ENCODE results near the gene SULT2B1. TPM values are rescaled to one million over a fixed set of nuclear protein-coding genes. Genes with fewer than 3 reads are reported as not detected.

SULT2B1 gene
- total RNA-seq, 1 donor from 2014 or later, result 1.6 TPM

DNA sequence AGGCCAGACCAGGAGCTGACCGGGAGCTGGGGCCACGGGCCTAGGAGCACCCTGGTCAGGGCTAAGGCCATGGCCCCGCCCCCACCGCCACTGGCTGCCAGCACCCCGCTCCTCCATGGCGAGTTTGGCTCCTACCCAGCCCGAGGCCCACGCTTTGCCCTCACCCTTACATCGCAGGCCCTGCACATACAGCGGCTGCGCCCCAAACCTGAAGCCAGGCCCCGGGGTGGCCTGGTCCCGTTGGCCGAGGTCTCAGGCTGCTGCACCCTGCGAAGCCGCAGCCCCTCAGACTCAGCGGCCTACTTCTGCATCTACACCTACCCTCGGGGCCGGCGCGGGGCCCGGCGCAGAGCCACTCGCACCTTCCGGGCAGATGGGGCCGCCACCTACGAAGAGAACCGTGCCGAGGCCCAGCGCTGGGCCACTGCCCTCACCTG, 73.9 kb downstream of the SULT2B1 start:
- H3K9ac ChIP-seq, result no peak overlapping the region
- no peak overlapping the region for H3K4me3 ChIP-seq
- no peaks in the 10 kb centered on the region for H3K36me3 ChIP-seq
- peaks cover 28% of the 10 kb centered on the region for H3K79me2 ChIP-seq (ENCODE audit: low read depth)
- Mint-ChIP-seq H3K4me1 (peaks cover 44% of the 10 kb centered on the region), H3K4me3 (no peak overlapping the region), H3K9me3 (no peaks in the 10 kb centered on the region), H3K27ac (no peak overlapping the region), H3K27me3 (ENCODE audit: insufficient read depth, low read depth) (no peaks in the 10 kb centered on the region), H3K36me3 (peaks cover 2% of the 10 kb centered on the region)
- no peak for DNase-seq (ENCODE audit: low spot score)
- peak overlapping the region; percentile 93 for H3K4me2 ChIP-seq
- peaks cover 36% of the 10 kb centered on the region for H3F3A ChIP-seq (ENCODE audit: low read depth)
- H3K4me1 ChIP-seq, result peaks cover 14% of the 10 kb centered on the region
- H4K20me1 ChIP-seq (ENCODE audit: low read depth), result peaks cover 25% of the 10 kb centered on the region
- H3K27me3 ChIP-seq, result no peaks in the 10 kb centered on the region
- TF ChIP-seq, protein P1, sequence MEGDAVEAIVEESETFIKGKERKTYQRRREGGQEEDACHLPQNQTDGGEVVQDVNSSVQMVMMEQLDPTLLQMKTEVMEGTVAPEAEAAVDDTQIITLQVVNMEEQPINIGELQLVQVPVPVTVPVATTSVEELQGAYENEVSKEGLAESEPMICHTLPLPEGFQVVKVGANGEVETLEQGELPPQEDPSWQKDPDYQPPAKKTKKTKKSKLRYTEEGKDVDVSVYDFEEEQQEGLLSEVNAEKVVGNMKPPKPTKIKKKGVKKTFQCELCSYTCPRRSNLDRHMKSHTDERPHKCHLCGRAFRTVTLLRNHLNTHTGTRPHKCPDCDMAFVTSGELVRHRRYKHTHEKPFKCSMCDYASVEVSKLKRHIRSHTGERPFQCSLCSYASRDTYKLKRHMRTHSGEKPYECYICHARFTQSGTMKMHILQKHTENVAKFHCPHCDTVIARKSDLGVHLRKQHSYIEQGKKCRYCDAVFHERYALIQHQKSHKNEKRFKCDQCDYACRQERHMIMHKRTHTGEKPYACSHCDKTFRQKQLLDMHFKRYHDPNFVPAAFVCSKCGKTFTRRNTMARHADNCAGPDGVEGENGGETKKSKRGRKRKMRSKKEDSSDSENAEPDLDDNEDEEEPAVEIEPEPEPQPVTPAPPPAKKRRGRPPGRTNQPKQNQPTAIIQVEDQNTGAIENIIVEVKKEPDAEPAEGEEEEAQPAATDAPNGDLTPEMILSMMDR (IDR thresholded peaks at IDR 0.05), result no peak
- TF ChIP-seq EZH2 (IDR thresholded peaks at IDR 0.05), result no peak
- TF ChIP-seq EZH2phosphoT487 (IDR thresholded peaks at IDR 0.05), result no peak
- no peaks in the 10 kb centered on the region for H3K9me3 ChIP-seq (ENCODE audit: low read depth)
- no peak overlapping the region for H3K27ac ChIP-seq
- H2AFZ ChIP-seq (replicated peaks), result no peak overlapping the region

DNA sequence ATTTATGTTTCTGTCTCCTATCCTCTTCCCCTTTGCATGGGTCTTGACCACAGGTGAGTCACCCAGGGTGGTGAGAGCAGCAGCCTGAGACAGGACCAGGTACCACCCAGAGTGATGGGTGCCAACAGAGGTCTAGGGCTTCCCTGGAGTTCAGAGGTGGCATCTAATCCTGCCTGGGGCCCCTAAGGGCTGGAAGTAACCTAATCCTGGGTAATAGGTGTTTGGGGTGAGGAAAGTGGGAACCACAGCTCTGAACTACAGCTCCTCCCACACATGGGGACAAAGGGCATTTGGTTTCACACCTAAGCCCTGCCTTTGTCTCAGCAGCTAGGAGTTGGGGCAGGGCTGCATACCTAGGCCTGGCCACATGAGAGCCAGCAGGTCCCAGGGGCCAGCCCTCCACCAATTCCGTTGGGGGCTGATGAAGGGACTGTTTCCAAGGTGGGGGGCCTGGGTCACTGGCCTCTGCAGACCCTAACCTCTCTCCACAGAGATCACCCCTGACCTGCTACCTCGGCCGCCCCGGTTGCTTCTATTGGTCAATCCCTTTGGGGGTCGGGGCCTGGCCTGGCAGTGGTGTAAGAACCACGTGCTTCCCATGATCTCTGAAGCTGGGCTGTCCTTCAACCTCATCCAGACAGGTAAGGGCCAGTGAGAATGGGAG, 75.4 kb downstream of the SULT2B1 start:
- H3K4me3 ChIP-seq, result no peak overlapping the region
- Mint-ChIP-seq H3K27me3 (ENCODE audit: insufficient read depth, low read depth) (peaks cover 4% of the 10 kb centered on the region), H3K9me3 (no peaks in the 10 kb centered on the region), H3K4me3 (peak overlapping the region; percentile 22), H3K36me3 (peaks cover 2% of the 10 kb centered on the region), H3K4me1 (peaks cover 51% of the 10 kb centered on the region), H3K27ac (no peak overlapping the region)
- H3F3A ChIP-seq (ENCODE audit: low read depth), result peaks cover 48% of the 10 kb centered on the region
- H4K20me1 ChIP-seq (ENCODE audit: low read depth), result peaks cover 32% of the 10 kb centered on the region
- H3K4me1 ChIP-seq, result peaks cover 17% of the 10 kb centered on the region
- H3K9ac ChIP-seq, result no peak overlapping the region
- DNase-seq (ENCODE audit: low spot score), result no peak
- H3K36me3 ChIP-seq, result no peaks in the 10 kb centered on the region
- TF ChIP-seq EZH2 (IDR thresholded peaks at IDR 0.05), result no peak
- TF ChIP-seq, protein P1 (IDR thresholded peaks at IDR 0.05), result no peak
- no peak for TF ChIP-seq EZH2phosphoT487 (IDR thresholded peaks at IDR 0.05)
- H3K4me2 ChIP-seq, result no peak overlapping the region
- no peaks in the 10 kb centered on the region for H3K9me3 ChIP-seq (ENCODE audit: low read depth)
- H3K27ac ChIP-seq, result no peak overlapping the region
- H3K79me2 ChIP-seq (ENCODE audit: low read depth), result peaks cover 28% of the 10 kb centered on the region
- H3K27me3 ChIP-seq, result no peaks in the 10 kb centered on the region
- no peak overlapping the region for H2AFZ ChIP-seq (replicated peaks)

DNA sequence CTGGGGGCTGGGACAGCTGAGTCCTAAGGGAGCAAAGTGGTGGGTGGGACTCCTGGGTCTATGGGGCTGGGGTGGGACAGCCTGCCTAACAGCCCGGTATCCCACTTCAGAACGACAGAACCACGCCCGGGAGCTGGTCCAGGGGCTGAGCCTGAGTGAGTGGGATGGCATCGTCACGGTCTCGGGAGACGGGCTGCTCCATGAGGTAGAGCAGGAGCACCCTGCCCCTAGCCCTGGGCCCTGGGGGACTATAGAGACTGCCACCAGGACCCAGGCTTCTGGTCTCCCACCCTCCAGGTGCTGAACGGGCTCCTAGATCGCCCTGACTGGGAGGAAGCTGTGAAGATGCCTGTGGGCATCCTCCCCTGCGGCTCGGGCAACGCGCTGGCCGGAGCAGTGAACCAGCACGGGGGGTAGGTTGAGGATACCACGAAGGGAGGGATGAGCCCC, 75.9 kb downstream of the SULT2B1 start:
- H3K4me1 Mint-ChIP-seq, result peaks cover 54% of the 10 kb centered on the region
- Histone ChIP-seq H3K27me3 (no peaks in the 10 kb centered on the region), H3K4me3 (no peak overlapping the region), H4K20me1 (ENCODE audit: low read depth) (peaks cover 35% of the 10 kb centered on the region), H3K4me2 (no peak overlapping the region), H3K27ac (no peak overlapping the region), H3K79me2 (ENCODE audit: low read depth) (peaks cover 28% of the 10 kb centered on the region), H3F3A (ENCODE audit: low read depth) (peaks cover 48% of the 10 kb centered on the region), H3K9me3 (ENCODE audit: low read depth) (no peaks in the 10 kb centered on the region), H3K4me1 (peaks cover 17% of the 10 kb centered on the region), H3K9ac (no peak overlapping the region), H3K36me3 (no peaks in the 10 kb centered on the region), H2AFZ (replicated peaks) (no peak overlapping the region)
- H3K36me3 Mint-ChIP-seq, result peaks cover 2% of the 10 kb centered on the region
- DNase-seq (ENCODE audit: low spot score), result no peak
- no peaks in the 10 kb centered on the region for H3K9me3 Mint-ChIP-seq
- TF ChIP-seq EZH2phosphoT487 (IDR thresholded peaks at IDR 0.05) (no peak), EZH2 (IDR thresholded peaks at IDR 0.05) (no peak)
- TF ChIP-seq, protein P1 (IDR thresholded peaks at IDR 0.05), result no peak
- no peak overlapping the region for H3K4me3 Mint-ChIP-seq
- no peak overlapping the region for H3K27ac Mint-ChIP-seq
- H3K27me3 Mint-ChIP-seq (ENCODE audit: insufficient read depth, low read depth), result peaks cover 4% of the 10 kb centered on the region
